DMS53 treated with DMSO at 0.1 percent for 48 hours (cell line): ENCODE measurements around the gene L1TD1.
"Not testable (repeated sequence)": the region's sequence is repeated elsewhere in the genome, so short reads cannot be mapped to it uniquely, and the experiment has no call there.

Source experiments
- DNase-seq: peaks from one replicate; lab custom pipeline; 2025; ENCODE audit not compliant: unreplicated experiment; lab: John Stamatoyannopoulos, UW

The L1TD1 gene

DNA sequence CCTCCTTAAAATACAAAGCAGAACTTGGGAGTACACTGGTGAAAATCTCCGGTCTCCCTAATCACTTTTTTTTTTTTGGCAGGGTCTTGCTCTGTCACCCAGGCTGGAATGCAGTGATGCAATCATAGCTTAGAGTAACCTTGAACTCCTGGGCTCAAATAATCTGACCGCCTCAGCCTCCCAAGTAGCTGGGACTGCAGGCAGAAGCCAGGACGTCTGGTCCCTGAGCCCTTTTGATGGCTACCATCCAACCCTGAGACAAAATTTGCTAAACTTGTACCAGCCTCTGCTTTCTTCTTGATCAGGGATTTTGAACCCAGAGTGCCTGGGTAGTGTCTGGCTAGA, 4.1 kb downstream of the L1TD1 start:
- no peak for DNase-seq

DNA sequence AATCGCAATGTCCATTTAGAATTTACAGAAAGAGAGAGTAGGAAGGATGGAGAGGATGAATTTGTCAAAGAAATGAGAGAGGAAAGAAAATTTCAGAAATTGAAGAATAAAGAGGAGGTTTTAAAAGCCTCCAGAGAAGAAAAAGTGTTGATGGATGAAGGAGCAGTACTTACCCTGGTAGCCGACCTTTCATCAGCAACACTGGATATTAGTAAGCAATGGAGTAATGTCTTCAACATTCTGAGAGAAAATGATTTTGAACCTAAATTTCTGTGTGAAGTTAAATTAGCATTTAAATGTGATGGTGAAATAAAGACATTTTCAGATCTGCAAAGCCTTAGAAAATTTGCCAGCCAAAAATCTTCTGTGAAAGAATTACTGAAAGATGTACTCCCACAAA, 12.5 kb downstream of the L1TD1 start:
- DNase-seq, result no peak

DNA sequence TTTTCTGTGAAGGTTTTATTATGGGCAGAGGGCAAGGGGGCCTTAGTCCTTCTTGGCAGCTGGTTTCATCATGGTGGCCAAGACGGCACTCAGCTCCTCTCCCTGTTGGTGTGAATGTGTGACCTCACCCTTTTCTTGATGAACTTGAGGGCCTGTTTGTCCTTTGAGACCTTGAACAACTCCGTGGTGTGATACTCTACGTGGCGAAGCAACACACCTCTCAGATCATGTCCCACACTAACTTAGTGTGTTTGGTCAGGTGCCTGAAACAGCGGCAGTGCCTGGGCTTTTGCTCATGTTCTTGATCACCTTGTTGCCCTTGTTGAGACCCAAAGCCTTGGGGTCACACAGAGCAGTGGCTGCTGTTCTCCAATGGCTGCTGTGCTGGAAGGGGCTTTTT, 13.4 kb downstream of the L1TD1 start:
- DNase-seq, result no peak

DNA sequence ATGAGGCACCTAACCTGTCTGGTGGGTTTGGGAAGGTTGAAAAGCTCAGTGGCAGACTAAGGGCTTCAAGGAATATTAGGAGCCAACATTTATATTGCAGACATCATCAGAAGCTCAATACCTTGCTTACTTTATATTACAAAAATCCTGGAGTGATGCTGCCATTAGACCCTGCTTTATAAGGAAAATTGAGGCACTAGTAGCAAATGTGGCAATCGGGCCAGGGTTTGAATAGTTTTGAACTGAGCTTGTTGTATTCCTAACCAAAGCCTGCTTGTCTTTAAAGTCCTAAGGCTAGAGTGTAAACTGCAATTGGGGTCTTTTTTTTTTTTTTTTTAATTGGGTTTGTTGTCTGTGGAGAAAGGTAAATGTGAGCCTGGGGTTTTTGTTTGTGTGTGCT, 14.3 kb downstream of the L1TD1 start:
- no peak for DNase-seq

DNA sequence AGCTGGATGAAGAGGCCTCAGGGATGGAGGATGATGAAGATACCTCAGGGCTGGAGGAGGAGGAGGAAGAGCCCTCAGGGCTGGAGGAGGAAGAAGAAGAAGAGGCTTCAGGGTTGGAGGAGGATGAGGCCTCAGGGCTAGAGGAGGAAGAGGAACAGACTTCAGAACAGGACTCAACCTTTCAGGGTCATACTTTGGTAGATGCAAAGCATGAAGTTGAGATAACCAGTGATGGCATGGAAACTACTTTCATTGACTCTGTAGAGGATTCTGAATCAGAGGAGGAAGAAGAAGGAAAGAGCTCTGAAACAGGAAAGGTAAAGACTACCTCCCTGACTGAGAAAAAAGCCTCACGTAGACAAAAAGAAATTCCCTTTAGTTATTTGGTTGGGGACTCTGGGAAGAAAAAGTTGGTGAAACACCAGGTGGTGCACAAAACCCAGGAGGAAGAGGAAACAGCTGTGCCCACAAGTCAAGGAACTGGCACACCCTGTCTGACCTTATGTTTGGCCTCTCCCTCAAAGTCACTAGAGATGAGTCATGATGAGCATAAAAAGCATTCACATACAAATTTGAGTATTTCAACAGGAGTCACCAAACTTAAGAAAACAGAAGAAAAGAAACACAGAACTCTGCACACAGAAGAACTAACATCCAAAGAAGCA, 15.4 kb downstream of the L1TD1 start:
- DNase-seq, result peak; percentile 55

DNA sequence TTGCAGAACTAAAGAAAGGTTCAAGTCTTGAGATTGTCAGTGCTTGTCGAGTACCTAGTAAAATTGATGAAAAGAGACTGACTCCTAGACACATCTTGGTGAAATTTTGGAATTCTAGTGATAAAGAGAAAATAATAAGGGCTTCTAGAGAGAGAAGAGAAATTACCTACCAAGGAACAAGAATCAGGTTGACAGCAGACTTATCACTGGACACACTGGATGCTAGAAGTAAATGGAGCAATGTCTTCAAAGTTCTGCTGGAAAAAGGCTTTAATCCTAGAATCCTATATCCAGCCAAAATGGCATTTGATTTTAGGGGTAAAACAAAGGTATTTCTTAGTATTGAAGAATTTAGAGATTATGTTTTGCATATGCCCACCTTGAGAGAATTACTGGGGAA, 16.3 kb downstream of the L1TD1 start:
- DNase-seq, result peak; percentile 20

DNA sequence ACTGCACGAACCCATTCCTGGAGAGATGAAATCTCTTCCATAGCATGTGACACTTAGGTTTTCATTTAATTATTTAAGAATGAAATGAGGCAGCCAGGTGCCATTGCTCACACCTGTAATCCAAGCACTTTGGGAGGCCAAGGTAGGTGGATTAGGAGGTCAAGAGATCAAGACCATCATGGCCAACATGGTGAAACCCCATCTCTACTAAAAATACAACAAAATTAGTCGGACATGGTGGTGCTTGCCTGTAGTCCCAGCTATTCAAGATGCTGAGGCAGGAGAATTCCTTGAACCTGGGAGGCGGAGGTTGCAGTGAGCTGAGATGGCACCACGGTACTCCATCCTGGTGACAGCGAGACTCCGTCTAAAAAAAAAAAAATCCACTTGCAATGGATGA, 17.8 kb downstream of the L1TD1 start:
- no peak for DNase-seq

DNA sequence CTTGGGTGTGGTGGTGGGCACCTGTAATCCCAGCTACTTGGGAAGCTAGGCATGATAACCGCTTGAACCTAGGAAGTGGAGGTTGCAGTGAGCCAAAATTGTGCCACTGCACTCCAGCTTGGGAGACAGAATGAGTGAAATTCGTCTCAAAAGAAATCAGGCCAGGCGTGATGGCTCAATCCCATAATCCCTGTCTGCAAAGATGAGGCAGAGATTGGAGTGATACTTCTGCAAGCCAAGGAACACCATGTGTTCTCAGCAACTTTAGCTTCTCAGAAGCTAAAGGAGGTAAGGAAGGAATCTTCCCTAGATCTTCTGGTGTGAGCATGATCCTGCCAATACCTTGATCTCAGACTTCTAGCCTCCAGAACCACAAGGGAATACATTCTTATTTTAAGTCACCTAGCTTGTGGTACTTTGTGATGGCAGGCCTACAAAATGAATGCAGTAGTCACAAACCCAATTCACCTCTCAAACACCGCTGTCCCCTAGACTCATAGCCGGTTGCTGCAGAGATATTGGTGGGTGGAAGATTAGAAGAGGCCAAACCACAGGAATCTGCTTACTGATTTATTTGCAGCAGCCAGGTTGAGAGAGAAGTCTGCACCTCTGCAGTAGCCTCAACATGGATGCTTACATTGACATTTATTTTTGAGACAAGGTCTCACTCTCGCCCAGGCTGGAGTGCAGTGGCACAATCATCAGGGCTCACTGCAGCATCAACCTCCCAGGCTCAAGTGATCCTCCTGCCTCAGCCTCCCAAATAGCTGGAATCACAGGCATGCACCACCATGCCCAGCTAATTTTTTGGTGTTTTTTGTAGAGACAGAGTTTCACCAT, 18.6 kb downstream of the L1TD1 start:
- DNase-seq, result no peak

DNA sequence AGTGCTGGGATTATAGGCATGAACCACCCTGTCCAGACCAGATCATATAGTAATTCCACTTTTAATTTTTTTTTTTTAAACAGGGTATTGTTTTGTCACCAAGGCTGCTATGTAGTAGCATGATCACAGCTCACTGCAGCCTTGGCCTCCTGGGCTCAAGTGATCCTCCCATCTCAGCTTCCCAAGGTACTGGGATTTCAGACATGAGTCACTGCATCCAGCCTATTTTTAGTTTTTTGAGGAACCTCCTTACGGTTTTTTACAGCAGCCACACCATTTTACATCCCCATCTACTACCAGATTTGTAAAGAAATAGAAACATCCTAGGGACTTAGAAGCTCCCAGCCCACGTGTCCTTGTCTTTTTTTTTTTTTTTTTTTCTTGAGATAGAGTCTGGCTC, 24.0 kb downstream of the L1TD1 start:
- no peak for DNase-seq

DNA sequence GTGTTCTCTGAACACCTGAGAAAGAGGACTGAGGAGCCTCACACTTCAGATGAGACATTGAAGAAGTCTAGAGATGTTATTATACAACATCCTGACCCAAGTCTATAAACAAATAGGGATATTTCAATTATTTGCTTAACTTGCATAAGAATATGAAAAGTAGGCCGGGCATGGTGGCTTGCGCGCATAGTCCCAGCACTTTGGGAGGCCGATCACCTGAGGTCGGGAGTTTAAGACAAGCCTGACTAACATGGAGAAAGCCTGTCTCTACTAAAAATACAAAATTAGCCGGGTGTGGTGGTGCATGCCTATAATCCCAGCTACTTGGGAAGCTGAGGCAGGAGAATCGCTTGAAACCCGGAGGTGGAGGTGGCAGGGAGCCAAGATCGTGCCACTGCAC, 25.8 kb downstream of the L1TD1 start:
- DNase-seq, result not testable (repeated sequence)

DNA sequence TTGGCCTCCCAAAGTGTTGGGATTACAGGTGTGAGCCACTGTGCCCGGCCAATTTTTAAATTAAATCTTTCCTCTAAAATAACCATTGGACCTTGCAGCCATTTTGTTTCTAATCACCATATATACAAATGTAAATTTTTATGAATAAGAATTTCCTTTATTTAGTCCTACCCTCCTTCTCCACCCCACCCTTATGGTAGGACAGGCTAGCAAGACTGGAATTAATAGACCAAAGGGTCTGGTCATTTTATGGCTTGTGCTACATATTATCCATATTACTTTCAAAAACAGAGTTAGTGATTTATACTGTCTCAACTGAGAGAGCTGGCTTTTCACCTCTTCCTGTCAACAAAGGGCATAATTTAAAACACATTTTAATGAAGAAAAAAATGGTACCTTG, 26.5 kb downstream of the L1TD1 start:
- no peak for DNase-seq

DNA sequence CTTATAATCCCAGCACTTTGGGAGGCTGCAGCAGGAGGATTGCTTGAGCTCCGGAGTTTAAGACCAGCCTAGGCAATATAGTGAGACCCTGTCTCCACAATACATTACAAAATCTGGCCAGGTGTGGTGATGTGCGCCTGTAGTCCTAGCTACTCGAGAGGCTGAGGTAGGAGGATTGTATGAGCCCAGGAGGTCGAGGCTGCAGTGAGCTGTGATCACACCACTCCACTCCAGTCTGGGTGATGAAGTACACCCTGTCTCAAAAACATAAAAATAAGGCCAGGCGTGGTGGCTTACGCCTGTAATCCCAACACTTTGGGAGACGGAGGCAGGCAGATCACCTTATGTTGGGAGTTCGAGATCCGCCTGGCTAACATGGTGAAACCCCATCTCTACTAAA, 27.7 kb downstream of the L1TD1 start:
- DNase-seq, result no peak

DNA sequence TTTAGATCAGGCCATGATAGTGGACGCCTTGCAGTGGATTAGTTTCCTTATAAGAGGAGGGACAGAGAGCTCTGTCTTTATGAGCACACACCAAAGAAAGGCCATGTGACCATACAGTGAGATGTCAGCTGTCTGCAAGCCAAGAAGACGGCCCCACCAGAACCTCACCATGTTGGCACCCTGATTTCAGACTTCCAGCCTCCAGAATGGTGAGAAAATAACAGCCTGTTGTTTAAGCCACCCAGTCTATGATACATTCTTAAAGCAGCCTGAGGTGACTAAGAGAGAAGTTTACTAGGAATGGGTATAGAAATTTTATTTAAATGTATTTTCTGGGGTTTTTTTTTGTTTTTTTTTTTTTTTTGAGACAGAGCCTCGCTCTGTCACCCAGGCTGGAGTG, 29.5 kb downstream of the L1TD1 start:
- DNase-seq, result no peak

DNA sequence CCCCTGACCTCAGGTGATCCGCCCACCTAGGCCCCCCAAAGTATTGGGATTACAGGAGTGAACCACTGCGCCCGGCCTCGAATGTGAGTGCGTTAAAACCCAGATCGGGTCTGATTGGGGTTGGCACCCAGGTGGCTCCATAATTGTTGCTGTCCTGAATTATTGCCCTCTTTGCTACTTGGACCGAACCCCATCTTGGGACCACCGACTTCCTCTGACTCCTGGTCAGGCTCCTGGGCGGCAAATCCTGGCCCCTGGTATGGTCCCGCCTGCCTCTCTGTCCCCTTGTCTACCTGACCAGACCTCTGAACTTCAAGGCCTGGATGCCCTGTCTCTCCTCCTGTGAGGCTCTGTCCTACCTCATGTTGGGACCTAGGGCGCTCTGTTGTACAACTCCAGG, 32.8 kb downstream of the L1TD1 start:
- no peak for DNase-seq

DNA sequence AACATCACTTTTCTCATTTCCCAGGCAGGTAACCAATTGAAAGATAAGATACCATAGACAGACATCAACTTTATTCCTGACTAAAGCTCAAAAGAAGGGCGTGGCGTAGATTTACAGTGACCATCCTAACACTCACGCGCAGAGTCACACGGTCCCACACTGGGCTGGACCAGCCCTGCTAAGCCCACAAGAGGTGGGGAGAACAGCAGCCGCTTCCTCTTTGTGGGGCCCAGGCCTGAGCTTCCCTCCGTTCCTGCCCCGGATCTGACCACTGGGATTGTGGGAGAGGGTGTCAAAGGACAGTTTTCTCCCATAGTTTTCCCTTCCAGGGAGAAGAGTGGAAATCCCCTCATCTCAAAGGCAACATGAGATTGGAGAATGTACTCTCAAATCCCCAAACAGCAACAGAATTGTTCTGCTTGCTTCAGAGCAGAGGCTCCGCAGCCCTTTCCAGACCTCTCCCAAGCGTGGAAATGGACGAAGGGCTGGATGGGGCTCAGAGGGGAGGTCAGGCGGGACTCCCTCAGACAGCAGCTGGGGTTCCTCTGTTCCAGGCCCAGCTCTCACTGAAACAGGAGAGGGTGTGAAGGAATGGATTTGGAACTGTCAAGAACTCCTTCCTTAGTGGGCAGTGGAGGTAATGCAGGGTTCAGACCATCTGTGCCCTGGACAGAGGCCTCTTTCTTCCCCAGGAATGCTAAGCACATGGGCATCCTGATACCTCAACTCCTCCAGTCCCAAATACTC, 33.7 kb downstream of the L1TD1 start:
- no peak for DNase-seq

DNA sequence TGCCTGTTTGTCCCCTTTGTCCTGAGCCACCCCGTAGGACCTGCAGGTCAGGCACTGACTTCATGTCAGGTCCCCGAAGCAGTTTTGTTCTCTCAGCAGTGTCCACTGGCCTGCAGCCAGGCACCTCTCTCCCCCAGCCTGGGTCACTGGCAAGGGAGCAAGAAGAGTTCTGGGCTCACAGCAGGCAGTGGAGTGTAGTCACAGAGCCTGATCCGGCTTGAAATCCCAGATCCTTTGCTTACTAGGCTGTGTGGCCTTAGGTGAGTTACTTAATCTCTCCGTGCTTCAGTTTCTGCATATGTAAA, 34.2 kb downstream of the L1TD1 start:
- DNase-seq, result no peak

DNA sequence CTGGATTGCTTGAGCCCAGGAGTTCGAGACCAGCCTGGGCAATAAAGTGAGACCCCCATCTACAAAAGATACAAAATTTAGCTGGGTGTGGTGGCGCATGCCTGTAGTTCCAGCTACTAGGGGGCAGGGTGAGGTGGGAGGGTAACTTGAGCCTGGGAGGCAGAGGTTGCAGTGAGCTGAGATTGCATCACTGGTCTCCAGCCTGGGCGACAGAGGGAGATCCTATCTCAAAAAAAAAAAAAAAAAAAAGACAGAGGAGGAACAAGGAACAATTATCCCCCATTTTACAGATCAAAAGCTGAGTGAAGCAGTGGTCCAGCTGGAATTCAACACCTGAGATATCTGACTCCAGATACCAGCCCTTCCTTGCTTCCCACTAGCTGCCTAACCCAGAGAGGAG, 34.8 kb downstream of the L1TD1 start:
- DNase-seq, result no peak

DNA sequence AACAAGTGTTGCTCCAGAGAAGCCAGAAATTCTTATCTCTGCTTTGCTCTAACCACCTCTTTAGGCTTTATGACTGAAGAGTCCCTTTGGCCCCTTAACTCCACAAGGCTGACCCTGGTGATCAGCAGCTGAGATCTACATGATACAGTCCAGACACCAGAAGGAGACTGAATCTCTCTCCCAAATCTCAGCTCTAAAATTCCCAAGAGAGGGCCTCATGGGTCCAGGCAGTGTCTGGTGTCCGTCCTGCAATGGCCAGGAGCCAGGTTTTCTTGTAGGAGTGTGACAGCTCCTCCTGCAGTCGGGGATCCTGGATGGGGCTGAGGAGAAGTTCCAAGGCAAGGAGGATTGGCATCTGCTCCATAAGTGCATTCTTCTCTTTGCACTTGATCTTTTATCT, 35.3 kb downstream of the L1TD1 start:
- DNase-seq, result no peak

DNA sequence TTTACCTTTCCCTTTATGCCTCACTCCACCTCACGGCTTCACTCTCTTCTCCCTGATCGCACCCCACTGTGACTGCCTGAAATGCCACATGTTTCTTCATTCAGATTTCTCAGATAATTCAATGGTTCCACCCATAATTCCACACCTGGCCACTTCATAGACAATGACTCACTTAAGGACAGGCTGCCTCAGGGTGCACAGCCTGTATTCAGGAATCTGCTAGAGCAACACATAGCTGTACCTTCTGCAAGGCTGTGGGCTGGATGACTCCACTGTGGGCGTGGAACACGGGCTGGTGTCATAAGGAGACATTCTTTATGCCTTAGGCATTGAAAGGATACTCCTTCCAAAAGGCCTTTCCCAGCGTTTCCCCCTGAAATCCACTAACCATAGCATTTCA, 36.1 kb downstream of the L1TD1 start:
- DNase-seq, result peak; percentile 30

DNA sequence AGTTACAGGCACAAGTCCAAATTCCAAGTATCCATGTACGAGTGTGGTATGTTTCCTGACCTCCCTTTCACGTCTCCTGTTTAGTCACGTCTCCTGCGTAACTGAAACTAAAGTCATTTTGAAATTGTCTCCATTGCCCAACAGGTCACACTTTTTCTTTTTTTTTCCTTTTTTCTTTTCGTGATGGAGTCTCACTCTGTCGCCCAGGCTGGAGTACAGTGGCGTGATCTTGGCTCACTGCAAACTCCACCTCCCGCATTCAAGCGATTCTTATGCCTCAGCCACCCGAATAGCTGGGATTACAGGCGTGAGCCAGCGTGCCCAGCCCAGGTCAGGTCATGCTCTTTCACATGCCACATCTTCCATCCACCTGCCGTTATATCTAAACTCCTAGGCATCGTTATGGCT, 38.2 kb downstream of the L1TD1 start:
- DNase-seq, result no peak

DNA sequence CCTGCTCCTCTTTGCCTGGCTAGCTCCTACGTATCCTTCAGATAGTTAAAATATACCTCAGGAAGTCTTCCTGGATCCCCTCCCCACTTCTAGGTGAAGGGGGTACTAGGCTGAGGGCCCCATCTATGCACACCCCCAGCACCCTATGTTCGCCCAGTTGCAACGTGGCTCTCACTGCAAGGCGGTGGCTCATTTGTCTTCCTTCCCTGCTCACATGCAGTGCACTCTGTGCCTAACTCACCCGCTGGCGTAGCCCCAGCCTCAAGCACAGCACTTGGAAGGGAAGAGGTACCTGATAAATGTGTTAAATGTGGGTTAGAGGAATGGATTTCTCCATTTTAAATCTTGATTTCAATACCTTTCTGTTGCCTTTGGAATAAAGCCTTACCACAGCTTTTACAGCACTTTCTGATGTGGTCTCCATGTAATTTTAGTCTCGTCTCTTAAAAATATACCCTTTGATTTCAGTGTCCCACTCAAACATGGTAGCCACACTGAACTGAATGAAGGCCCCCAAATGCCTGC, 39.3 kb downstream of the L1TD1 start:
- no peak for DNase-seq

DNA sequence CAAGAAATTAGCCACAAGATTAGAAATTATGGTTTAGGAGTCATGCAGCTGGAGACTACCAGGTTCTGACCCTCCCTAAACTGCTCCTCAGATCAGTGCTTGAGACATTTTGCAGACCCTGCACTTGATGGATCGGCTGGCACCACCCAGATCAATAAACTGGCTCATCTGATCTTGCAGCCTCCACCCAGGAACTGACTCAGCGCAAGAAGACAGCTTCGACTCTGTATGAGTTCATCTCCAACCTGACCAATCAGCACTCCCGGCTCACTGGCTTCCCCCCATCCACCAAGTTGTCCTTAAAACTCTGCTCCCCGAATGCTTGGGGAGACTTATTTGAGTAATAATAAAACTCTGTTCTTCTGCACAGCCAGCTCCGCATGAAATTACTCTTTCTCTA, 40.0 kb downstream of the L1TD1 start:
- no peak for DNase-seq
